B cell (primary cell): Measurements from ENCODE around the gene FMNL1.

Source experiments
- EZH2 ChIP-seq: IDR thresholded peaks from 2 replicates; pipeline ENCODE4 v1.6.1; 2012; ENCODE audit warnings: borderline replicate concordance, low read depth, mild to moderate bottlenecking, moderate library complexity, low read length; ENCODE audit not compliant: insufficient read depth, poor library complexity, severe bottlenecking
- TF ChIP-seq, protein P1 (sequence below): fragments of 200-600 bp; IDR thresholded peaks from one replicate; pipeline ENCODE4 v1.8.0; 2022; ENCODE audit warnings: antibody characterized with exemption, mild to moderate bottlenecking

DNA sequence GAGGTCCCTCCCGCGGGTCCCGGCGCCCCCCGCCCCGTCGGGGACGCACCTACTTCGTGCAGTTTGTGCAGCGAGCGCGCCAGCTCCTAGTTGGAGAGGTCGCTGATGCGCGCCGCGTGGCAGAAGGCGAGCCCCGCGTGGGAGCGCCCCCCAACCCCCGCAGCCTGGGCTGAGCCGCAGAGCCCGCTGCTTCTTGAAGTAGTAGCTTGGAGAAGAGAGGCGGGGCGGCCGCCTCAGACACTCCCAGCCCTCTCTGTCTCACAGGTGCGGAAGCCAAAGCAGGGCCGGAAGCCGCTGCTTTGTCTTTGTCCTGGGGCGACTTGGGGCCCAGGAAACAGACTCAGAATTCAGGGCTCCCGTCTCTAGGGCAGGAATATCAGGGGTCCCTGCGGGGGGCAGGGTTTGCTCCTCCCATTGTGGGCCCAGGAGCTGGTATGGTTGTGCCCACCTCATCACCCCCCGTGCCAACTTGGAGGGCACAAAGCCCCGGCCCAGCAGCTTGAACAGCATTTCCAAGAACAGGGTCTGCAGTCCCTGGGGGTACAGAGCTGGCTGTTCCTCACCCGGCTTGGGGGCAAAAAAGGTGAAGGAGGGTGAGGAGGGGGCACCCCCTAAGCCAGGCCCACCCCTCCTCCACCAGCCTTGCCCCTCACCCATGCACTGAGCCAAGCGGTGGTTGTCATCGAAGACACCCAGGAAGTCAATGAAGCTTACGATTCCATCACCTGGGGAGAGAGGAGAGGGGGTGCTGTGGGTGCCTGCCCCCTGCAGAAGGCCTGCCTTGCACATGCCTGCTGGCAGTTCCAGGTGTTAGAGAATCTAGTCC, 26.7 kb downstream of the FMNL1 start:
- TF ChIP-seq EZH2: no peak
- TF ChIP-seq, protein P1, sequence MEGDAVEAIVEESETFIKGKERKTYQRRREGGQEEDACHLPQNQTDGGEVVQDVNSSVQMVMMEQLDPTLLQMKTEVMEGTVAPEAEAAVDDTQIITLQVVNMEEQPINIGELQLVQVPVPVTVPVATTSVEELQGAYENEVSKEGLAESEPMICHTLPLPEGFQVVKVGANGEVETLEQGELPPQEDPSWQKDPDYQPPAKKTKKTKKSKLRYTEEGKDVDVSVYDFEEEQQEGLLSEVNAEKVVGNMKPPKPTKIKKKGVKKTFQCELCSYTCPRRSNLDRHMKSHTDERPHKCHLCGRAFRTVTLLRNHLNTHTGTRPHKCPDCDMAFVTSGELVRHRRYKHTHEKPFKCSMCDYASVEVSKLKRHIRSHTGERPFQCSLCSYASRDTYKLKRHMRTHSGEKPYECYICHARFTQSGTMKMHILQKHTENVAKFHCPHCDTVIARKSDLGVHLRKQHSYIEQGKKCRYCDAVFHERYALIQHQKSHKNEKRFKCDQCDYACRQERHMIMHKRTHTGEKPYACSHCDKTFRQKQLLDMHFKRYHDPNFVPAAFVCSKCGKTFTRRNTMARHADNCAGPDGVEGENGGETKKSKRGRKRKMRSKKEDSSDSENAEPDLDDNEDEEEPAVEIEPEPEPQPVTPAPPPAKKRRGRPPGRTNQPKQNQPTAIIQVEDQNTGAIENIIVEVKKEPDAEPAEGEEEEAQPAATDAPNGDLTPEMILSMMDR: no peak
